ENCODE measurements around the gene NPHP1.
"Not testable (repeated sequence)": the region's sequence is repeated elsewhere in the genome, so short reads cannot be mapped to it uniquely, and the experiment has no call there.

Gene NPHP1

DNA sequence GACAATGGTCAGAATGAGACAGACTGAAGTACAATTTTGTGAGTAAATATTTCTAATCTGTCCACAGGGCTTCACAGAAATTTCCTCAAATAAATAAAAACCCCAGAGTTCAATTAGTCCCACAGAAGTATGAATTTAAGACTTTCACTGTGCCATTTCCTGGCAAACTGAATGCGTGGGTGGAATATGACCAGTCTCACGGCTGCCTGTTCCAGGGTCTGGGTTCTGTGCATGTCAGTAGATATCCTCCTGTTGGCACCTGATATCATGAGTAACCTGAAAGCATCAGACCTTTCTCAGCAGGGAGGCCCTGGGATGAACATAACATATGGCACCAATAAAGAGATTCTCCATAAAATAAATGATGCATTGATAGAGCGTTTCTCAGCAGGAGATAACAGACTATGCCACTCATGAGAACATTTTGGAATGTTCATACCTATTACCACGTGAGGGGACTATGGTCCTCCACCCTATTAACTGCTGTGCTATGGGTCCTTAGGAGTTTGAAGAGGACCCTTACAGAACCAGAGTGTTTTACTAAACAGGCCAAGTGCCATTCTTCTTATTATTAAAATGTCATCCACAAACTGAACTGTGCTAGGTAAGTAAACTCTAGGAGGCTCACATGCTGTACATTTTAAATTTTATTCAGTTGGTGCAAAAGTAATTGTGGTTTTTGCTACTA, 78.6 kb downstream of the NPHP1 start:
- DNase-seq: peak; percentile 88

GRCh38 chr2:110124939-110125691, 79.7 kb downstream of the NPHP1 start:
- no peak for DNase-seq

DNA sequence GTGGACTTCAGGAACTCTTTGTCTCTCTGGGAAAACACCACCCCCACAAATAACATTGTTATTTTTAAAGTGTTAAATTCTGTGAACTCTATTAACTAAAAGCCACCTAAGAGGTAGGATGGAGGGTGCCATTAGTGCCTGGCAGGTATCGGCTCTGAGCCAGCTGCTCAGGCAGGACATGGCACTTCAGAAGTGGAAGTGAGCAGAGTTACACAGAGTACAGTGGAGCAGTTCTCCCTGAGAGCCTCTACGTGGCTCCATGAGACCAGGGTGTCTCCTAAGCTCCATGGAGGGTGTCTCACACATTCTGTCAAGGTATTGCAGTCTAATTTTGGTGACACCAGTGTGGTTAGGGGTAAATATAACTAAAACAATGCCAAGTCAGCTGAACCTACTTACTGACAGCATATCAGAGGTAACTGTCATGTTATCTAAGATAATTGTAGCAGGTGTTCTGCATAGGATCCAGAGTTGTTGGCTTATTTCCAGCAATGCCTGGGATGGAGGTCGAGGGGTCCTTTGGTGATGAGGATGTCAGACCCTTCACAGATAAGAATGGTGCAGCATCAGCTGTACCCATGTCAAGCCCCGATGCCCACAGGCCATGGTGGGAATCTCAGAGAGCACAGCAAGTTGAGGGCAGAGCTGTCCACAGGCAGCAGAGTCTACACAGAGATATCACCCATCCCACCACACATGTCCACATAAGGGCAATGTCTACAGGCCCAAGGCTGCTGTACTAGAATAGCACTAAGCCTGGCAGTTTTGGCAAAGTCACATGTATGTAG, 80.6 kb downstream of the NPHP1 start:
- DNase-seq: peak; percentile 79

- no peak for DNase-seq
Observed at GRCh38 chr2:110121592-110121991, 83.2 kb downstream of the NPHP1 start.

- no peak for DNase-seq
Observed at GRCh38 chr2:110121052-110121334, 83.8 kb downstream of the NPHP1 start.

- DNase-seq: no peak
Observed at GRCh38 chr2:110120171-110121051, 84.4 kb downstream of the NPHP1 start.

DNA sequence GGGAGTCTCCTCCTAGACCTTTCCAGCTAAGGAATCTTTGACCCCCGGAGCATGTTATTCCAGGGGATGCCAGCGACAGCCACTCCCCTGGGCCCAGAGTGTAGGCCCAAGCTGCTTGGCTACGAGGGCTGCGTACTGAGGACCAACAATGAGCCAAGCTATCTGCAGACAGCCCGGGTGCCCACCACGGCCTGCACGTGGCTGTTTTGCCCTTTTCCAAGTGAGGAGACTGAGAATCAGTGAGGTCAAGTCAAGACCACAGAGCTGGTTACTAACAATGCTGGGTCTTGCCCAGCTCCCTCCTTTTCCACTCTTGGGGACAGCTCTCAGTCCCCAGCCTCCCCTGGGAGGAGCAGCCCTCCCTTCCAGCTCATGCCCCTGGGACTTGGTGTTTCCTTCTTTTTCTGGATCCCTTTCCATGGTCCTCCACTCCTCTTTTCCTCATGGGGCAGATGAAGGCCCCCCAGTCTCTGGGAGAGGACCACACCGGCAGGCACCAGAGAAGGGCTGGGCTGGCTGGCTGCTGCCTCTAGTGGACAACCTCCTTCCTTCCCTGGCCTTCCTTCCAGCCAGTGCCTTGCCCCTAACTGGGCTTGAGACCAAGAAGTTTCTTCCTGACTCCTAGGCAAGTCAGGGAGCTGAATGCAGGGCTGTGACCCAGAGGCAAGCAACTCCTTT, 88.6 kb downstream of the NPHP1 start:
- no peak for DNase-seq

- DNase-seq: peak; percentile 75
Observed at GRCh38 chr2:110115291-110116032, 89.4 kb downstream of the NPHP1 start, which contains the start of gene MALL. MALL (minus strand) TSS chr2:110115822; CDS start chr2:110115792, 30 bp downstream.

DNA sequence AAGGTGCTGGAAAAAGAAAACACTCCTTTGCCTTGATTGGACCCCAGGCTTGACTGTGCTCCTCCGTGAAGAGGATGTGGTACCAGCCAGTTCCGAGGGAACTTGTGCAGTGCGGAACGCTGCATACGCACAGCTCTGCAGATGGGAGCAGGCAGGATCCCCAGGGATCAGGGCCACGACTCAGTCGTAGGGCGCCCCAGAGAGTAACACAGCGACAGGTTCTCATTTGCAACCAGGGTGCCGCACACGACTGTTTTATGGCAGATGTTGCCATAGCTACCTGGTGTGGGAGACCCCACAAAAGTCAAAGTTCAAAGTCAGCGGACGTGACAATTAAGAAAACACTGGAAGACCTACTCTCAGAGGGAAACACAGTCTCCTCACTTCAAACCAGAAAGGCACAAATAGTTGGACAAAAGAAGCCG, 90.0 kb downstream of the NPHP1 start:
- DNase-seq: peak; percentile 60

- peak; percentile 88 for DNase-seq
Observed at GRCh38 chr2:110113961-110114591, 90.7 kb downstream of the NPHP1 start.

DNA sequence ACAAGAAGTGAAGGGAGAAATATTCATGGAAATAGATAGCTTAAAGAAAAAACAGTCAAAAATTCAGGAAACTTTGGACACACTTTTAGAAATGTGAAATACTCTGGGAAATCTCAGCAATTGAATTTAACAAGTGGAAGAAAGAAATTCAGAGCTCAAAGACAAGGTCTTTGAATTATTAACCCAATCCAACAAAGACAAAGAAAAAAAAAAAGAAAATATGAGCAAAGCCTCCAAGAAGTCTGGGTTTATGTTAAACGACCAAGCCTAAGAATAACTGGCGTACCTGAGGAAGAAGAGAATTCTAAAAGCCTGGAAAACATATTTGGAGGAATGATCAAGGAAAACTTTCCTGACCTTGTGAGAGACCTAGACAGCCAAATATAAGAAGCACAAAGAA, 96.5 kb downstream of the NPHP1 start:
- not testable (repeated sequence) for DNase-seq

GRCh38 chr2:110107092-110108079, 97.4 kb downstream of the NPHP1 start:
- DNase-seq: no peak

DNA sequence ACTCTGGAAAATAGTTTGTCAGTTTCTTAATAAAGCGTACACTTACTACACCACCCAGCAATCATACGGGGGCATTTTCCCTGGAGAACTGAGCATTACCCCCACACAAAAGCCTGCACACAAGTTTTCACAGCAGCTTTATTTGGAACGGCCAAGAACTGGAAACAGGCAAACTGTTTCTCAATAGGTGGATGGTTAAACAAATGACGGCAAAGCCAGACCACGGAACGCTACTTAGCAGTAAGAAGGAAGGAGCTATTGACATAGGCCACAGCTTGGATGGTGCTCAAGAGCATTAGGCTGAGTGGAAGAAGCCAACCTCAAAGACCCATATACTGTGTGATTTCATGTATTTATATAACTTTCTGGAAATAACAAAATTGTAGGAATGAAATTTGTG, 98.2 kb downstream of the NPHP1 start:
- no peak for DNase-seq

DNA sequence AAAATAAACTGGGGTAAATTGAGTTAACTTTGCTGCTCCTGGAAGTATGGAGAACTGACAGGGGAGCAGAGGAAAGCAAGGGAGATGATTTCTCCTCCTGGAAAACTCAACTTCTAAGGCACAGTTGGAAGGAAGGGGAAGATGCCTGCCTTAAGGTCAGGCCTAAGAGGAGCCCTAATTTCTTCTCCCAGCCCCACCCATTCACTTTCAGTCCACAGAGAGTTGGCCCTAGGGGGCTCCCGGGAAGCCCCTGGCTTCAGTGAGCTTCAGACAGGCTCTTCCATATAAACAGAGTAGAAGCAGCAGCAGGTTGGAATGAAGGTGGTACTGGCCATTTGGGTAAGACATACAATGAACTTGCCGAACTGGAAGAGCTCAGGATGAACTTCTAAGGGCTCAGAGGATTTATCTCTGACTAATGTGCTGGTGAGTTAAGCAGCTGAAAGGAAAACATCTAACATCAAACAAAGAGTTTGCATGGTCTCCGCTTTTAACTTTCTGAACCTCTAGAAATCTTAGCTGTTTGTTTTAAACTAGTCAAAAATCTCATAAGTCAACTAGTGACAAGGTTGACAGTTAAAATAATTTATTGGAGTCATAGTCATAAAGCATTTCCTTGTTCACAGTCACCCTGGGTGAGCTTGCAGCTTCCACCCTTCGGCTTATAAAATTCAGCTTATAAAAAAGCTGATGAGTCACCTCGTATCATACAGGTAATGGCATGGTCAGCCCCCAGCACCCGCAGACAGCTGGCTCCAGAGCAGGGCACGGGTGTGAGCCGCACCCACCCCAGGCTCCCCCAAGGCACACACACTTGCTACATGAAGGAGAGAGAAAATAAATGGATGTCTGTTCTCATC, 99.0 kb downstream of the NPHP1 start:
- DNase-seq: no peak

DNA sequence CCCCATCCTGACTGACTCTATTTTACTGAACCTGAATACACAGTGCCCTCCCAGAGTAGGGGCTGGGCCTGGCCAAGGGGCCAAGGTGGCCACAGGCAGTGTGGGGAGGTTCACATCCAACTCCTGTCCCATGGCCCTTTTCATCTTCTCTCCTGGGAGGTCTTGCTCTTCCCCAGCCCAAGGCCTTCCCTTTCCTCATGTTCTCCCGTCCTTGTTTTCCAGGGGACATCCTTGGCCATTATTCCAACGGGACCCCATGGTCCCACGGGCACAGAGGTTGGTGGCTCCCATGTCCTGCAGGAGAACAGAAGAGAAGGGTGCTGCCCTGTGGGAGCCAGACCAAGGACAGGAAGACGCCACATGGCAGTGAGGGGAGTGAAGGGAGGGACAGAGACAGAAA, 99.6 kb downstream of the NPHP1 start:
- DNase-seq: no peak

GRCh38 chr2:110104025-110104771, 100.6 kb downstream of the NPHP1 start:
- DNase-seq: peak; percentile 93

DNA sequence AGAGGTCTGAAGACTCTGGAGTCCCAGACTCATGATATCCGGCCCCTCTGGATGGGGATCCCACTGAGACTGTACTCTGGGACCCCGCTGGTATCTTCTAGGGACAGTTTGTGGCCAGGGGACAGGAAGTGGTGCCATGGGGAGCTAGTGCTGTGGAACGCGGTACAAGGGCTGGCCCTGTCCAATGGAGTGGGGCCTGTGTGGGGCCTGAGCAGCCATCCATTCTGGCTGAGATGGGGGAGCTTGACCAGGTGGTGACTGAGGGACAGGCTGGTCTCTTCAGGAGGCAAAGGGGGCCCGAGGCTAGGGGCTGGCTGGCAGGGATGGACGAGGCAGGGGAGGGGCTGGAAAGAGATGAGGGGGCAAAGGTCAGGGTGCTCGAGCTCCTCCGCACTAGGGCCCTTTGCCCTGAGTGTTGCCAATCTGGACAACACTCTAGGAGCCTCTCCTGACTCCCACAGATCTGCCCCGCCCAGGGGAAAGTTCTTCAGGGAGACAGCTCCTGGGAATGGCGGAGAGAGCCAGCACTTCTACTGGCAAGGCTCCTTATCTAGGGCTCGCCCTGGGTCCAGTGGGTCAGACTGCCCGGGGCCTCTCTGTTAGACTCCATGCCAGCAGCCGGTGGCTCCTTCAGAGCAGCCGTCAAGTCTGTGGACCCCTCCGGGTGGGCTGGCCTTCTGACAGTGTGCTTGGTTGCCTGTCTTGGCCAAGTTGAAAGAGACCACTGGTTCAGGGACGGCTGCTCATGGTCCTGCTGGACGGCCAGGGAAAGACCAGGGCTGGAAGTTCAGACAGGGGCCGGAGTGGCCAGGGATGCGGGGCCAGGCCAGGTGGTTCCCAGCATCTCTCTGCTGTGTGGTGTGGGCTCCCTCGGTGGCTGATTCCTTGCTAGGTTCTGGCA, 101.5 kb downstream of the NPHP1 start:
- DNase-seq: no peak
